Sigmoid colon (tissue), 7 donors: ENCODE results near the gene XDH. TPM values are rescaled to one million over a fixed set of nuclear protein-coding genes. Genes with fewer than 3 reads are reported as not detected.

ENCODE experiments used
- DNase-seq: peaks from one replicate; pipeline ENCODE4 v3.0.0-alpha.2; 2019
- H3K27ac ChIP-seq, 4 donors: fragments of 200-600 bp; sonication (generic); one replicate each; pipeline ENCODE4 v1.5.1; 2016 to 2019; ENCODE audit warnings: mild to moderate bottlenecking in 1 of 4
- H3K27me3 ChIP-seq, 3 donors: fragments of 200-600 bp; sonication (generic); one replicate each; pipeline ENCODE4 v1.5.1; 2019; ENCODE audit warnings: mild to moderate bottlenecking in 1 of 3
- H3K36me3 ChIP-seq, 4 donors: fragments of 200-600 bp; sonication (generic); one replicate each; pipeline ENCODE4 v1.5.1; 2016 to 2019
- H3K4me1 ChIP-seq, 4 donors: fragments of 200-600 bp; sonication (generic); one replicate each; pipeline ENCODE4 v1.5.1; 2017 to 2019
- H3K4me3 ChIP-seq, 4 donors: fragments of 200-600 bp; sonication (generic); one replicate each; pipeline ENCODE4 v1.5.1; 2017 to 2019; ENCODE audit warnings: mild to moderate bottlenecking in 2 of 4, moderate library complexity in 1 of 4
- H3K9me3 ChIP-seq, 4 donors: fragments of 200-600 bp in 3 of 4; sonication (generic) in 3 of 4; one replicate each; pipeline versions ENCODE4 v1.5.1 to v1.6.1; 2013 to 2019
- EP300 ChIP-seq, 4 donors: sonication (generic); formaldehyde crosslinking; IDR thresholded peaks; one replicate each; pipeline ENCODE4 v1.6.1; 2017; ENCODE audit warnings: antibody characterized with exemption in 4 of 4
- POLR2A ChIP-seq, 2 donors: fragments of 450-650 bp; IDR thresholded peaks; one replicate each; pipeline ENCODE4 v1.6.1; 2016; ENCODE audit warnings: antibody characterized with exemption in 2 of 2, mild to moderate bottlenecking in 2 of 2, moderate library complexity in 2 of 2
- POLR2AphosphoS5 ChIP-seq, 4 donors: sonication (generic); formaldehyde crosslinking; IDR thresholded peaks; one replicate each; pipeline ENCODE4 v1.6.1; 2017; ENCODE audit warnings: antibody characterized with exemption in 4 of 4
- WGBS, 2 donors: extraction: QIAGEN DNeasy Blood & Tissue Kit; methylation state at CpG; one replicate each; pipeline ENCODE4 v1.1.7; 2013; 5-methylcytosine and 5-hydroxymethylcytosine counted together
- intact Hi-C: fragments of 100-400 bp; cut with DNase I; formaldehyde crosslinking; loops from one replicate; pipeline ENCODE4 v1.15.1; 2023
- polyA plus RNA-seq, 3 donors: library from polyadenylated mRNA; stranded (reverse); fragments of 200-250 nt; gene quantifications; one replicate each; pipeline ENCODE4 v1.2.3, GENCODE V29; 2013
- total RNA-seq, 4 donors: library from RNA; depleted of rRNA; stranded (reverse); fragments of >200 nt; gene quantifications; one replicate each; pipeline ENCODE4 v1.1.0, GENCODE V29; 2016
- TF ChIP-seq, protein P1 (sequence below), 4 experiments: fragments of 450-650 bp in 3 of 4; fragments of 200-600 bp in 1 of 4; IDR thresholded peaks; one replicate each; pipeline ENCODE4 v1.5.1; 2016 to 2019; ENCODE audit warnings: antibody characterized with exemption in 4 of 4, mild to moderate bottlenecking in 3 of 4, moderate library complexity in 2 of 4
- donor health status: healthy with polysubstance abuse.
- donor health status: Bipolar disorder and iron deficiency.
- donor health status: healthy.

XDH gene
- total and polyA plus RNA-seq, 7 donors = 0.71 to 30.1 (median 10.7) TPM; not detected in 3

DNA sequence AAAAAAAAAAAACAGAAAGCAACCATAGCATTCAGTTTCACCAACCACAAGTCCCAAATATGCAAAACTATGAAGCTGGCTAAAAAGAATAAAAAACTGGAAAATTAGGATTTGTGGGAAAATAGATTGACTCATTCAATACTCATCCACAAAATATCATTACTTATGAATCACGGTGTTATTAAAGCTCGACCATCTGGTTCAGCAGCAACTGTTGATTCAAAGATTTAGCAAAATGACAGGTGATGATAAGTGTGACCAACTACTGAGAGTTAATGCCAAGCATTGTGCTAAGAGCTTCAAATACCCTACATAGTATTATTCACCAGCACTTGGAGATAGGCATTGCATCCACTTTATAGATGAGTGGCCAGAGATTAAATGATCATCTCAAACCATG is 26.2 kb upstream of the XDH start:
- DNase-seq = no peak
- H3K27ac ChIP-seq = no peak overlapping the region
- H3K4me3 ChIP-seq = no peak overlapping the region
- no peaks in the 10 kb centered on the region for H3K36me3 ChIP-seq
- H3K9me3 ChIP-seq = peaks cover 0 to 2% (median 0%) of the 10 kb centered on the region in 4 donors
- no peaks in the 10 kb centered on the region for H3K27me3 ChIP-seq
- 59 to 93% methylated on average over 2 of the region's 2 CpGs for WGBS, 2 donors
- intact Hi-C loops = no loop called here
- TF ChIP-seq, protein P1, sequence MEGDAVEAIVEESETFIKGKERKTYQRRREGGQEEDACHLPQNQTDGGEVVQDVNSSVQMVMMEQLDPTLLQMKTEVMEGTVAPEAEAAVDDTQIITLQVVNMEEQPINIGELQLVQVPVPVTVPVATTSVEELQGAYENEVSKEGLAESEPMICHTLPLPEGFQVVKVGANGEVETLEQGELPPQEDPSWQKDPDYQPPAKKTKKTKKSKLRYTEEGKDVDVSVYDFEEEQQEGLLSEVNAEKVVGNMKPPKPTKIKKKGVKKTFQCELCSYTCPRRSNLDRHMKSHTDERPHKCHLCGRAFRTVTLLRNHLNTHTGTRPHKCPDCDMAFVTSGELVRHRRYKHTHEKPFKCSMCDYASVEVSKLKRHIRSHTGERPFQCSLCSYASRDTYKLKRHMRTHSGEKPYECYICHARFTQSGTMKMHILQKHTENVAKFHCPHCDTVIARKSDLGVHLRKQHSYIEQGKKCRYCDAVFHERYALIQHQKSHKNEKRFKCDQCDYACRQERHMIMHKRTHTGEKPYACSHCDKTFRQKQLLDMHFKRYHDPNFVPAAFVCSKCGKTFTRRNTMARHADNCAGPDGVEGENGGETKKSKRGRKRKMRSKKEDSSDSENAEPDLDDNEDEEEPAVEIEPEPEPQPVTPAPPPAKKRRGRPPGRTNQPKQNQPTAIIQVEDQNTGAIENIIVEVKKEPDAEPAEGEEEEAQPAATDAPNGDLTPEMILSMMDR (IDR thresholded peaks at IDR 0.05) = no peak
- TF ChIP-seq EP300 (IDR thresholded peaks at IDR 0.05) = no peak
- no peak for TF ChIP-seq POLR2AphosphoS5 (IDR thresholded peaks at IDR 0.05)
- TF ChIP-seq POLR2A (IDR thresholded peaks at IDR 0.05) = no peak
- no peaks in the 10 kb centered on the region for H3K4me1 ChIP-seq

GRCh38 chr2:31434911-31435310 is 20.4 kb upstream of the XDH start:
- intact Hi-C loops = no loop called here
- WGBS, 2 donors = 48 to 60% methylated on average over 3 of the region's 3 CpGs
- H3K4me1 ChIP-seq = no peaks in the 10 kb centered on the region
- no peaks in the 10 kb centered on the region for H3K9me3 ChIP-seq
- no peaks in the 10 kb centered on the region for H3K27me3 ChIP-seq
- no peaks in the 10 kb centered on the region for H3K36me3 ChIP-seq
- TF ChIP-seq EP300 (IDR thresholded peaks at IDR 0.05) (no peak), POLR2A (IDR thresholded peaks at IDR 0.05) (no peak), POLR2AphosphoS5 (IDR thresholded peaks at IDR 0.05) (no peak)
- TF ChIP-seq, protein P1 (IDR thresholded peaks at IDR 0.05) = no peak
- no peak overlapping the region for H3K4me3 ChIP-seq
- DNase-seq = no peak
- no peak overlapping the region for H3K27ac ChIP-seq

GRCh38 chr2:31433541-31433940 is 19.0 kb upstream of the XDH start:
- TF ChIP-seq, protein P1 (IDR thresholded peaks at IDR 0.05) = no peak
- TF ChIP-seq POLR2AphosphoS5 (IDR thresholded peaks at IDR 0.05) = no peak
- no peak for TF ChIP-seq EP300 (IDR thresholded peaks at IDR 0.05)
- no peak for TF ChIP-seq POLR2A (IDR thresholded peaks at IDR 0.05)
- intact Hi-C loops = no loop called here
- no peaks in the 10 kb centered on the region for H3K9me3 ChIP-seq
- no peaks in the 10 kb centered on the region for H3K27me3 ChIP-seq
- no peak overlapping the region for H3K4me3 ChIP-seq
- no peaks in the 10 kb centered on the region for H3K4me1 ChIP-seq
- WGBS, 2 donors = 90 to 92% methylated on average over 3 of the region's 3 CpGs
- H3K36me3 ChIP-seq = no peaks in the 10 kb centered on the region
- no peak for DNase-seq
- H3K27ac ChIP-seq = no peak overlapping the region

DNA sequence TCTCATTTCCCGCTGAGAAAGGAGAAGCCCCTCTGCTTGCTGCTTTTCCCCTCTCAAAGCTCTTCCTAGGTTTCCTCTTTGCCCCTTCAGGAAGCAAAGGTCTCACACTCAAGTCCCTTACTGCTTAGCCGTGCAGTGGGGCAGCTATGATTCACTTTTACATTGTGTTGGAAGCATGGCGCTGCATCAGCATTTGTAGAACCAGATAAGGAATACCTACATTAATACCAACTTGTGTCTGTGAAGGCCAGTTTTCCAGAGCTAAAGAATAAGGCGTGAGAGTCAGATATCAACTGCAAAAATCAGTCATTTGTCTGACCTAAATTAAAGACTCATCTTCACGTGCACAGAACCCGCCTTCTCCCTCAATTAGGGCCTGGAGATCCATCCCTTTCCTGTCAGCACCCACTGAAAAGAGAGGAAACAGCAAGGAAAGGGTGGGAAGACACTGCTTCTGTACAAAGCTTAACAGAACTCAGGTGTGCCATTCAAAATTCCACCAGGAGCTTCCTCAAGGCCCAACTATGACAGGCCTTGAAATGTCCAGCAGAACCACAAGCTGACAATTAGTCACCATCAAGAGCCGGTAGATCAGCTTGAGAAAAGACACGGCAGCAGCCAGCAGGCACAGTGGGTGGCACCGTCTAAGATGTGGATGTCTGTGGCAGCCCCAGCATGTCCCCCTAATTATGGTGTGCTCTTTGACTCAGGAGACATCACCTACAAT is 16.1 kb upstream of the XDH start:
- intact Hi-C loops = no loop called here
- WGBS, 2 donors = 92% methylated on average over 9 of the region's 9 CpGs
- no peak for TF ChIP-seq POLR2A (IDR thresholded peaks at IDR 0.05)
- no peak for TF ChIP-seq POLR2AphosphoS5 (IDR thresholded peaks at IDR 0.05)
- TF ChIP-seq, protein P1 (IDR thresholded peaks at IDR 0.05) = no peak
- no peak for TF ChIP-seq EP300 (IDR thresholded peaks at IDR 0.05)
- Histone ChIP-seq H3K4me1 (no peaks in the 10 kb centered on the region), H3K27ac (no peak overlapping the region), H3K27me3 (no peaks in the 10 kb centered on the region), H3K9me3 (no peaks in the 10 kb centered on the region), H3K4me3 (no peak overlapping the region), H3K36me3 (no peaks in the 10 kb centered on the region)
- DNase-seq = no peak
